ENCODE results near the gene CCDC148. TPM values are rescaled to one million over a fixed set of nuclear protein-coding genes. Genes with fewer than 3 reads are reported as not detected.
A peak's percentile ranks its signal among the peaks of the same experiment; 100 is the strongest.

CCDC148 gene
- total and polyA plus RNA-seq, 2 experiments from 2014 or later: 1.2 to 1.8 TPM

- DNase-seq (ENCODE audit: low spot score): no peak
- Mint-ChIP-seq H3K27me3 (ENCODE audit: insufficient read depth, low read depth, poor library complexity) (no peaks in the 10 kb centered on the region), H3K9me3 (no peaks in the 10 kb centered on the region), H3K27ac (peak overlapping the region; percentile 22; the same call in 1 of the 2 replicates), H3K4me3 (no peak overlapping the region), H3K36me3 (ENCODE audit: low read depth) (no peaks in the 10 kb centered on the region), H3K4me1 (peaks cover 19% of the 10 kb centered on the region)
- Histone ChIP-seq H3K4me1 (ENCODE audit: insufficient read depth) (peaks cover 17% of the 10 kb centered on the region), H3K4me2 (no peak overlapping the region), H3F3A (replicated peaks; ENCODE audit: low read depth) (no peaks in the 10 kb centered on the region), H3K79me2 (replicated peaks; ENCODE audit: insufficient read depth) (no peaks in the 10 kb centered on the region), H4K20me1 (replicated peaks; ENCODE audit: insufficient read depth) (no peaks in the 10 kb centered on the region), H3K27me3 (ENCODE audit: insufficient read depth) (no peaks in the 10 kb centered on the region), H2AFZ (peak overlapping the region; percentile 58; the same call in 1 of the 2 replicates), H3K4me3 (no peak overlapping the region), H3K27ac (ENCODE audit: low read depth) (no peak overlapping the region), H3K36me3 (ENCODE audit: insufficient read depth) (no peaks in the 10 kb centered on the region), H3K9me2 (ENCODE audit: insufficient read depth) (peaks cover 4% of the 10 kb centered on the region; the same call in 1 of the 2 replicates)
- ATAC-seq: no peak
- TF ChIP-seq CREB1 (CRISPR knock-in tag; IDR thresholded peaks at IDR 0.05; ENCODE audit: low read depth) (no peak), POLR2AphosphoS5 (IDR thresholded peaks at IDR 0.05; ENCODE audit: low read depth) (no peak), CTCF (conservative IDR thresholded peaks at IDR 0.05; ENCODE audit: low read depth in 2 of 2) (no peak), ZNF114 (CRISPR knock-in tag; IDR thresholded peaks at IDR 0.05) (no peak)
Observed at GRCh38 chr2:158130832-158131473, 325.6 kb downstream of the CCDC148 start.

- Mint-ChIP-seq H3K36me3 (ENCODE audit: low read depth) (no peaks in the 10 kb centered on the region), H3K27ac (no peak overlapping the region)
- no peaks in the 10 kb centered on the region for H3K79me2 ChIP-seq (replicated peaks; ENCODE audit: insufficient read depth)
- TF ChIP-seq STAT1 (IDR thresholded peaks at IDR 0.05; ENCODE audit: unreplicated experiment) (no peak), REST (IDR thresholded peaks at IDR 0.05; ENCODE audit: unreplicated experiment) (no peak), JUNB (IDR thresholded peaks at IDR 0.05; ENCODE audit: unreplicated experiment) (no peak), ZNF114 (CRISPR knock-in tag; IDR thresholded peaks at IDR 0.05) (no peak), EZH2 (IDR thresholded peaks at IDR 0.05; ENCODE audit: low read depth, unreplicated experiment) (no peak), ZNF331 (CRISPR knock-in tag; IDR thresholded peaks at IDR 0.05; ENCODE audit: low read depth) (no peak), CREB1 (CRISPR knock-in tag; IDR thresholded peaks at IDR 0.05; ENCODE audit: low read depth) (no peak), ETS1 (IDR thresholded peaks at IDR 0.05) (no peak), CTCF (conservative IDR thresholded peaks at IDR 0.05; ENCODE audit: low read depth in 2 of 2) (no peak), POLR2AphosphoS5 (IDR thresholded peaks at IDR 0.05; ENCODE audit: low read depth) (no peak), EZH2phosphoT487 (IDR thresholded peaks at IDR 0.05; ENCODE audit: unreplicated experiment) (no peak)
Observed at GRCh38 chr2:158129037-158129436, 327.5 kb downstream of the CCDC148 start.

More at GRCh38 chr2:158129037-158129436, 327.5 kb downstream of the CCDC148 start:
- Mint-ChIP-seq H3K4me3 (no peak overlapping the region), H3K9me3 (no peaks in the 10 kb centered on the region), H3K4me1 (peaks cover 28% of the 10 kb centered on the region), H3K27me3 (ENCODE audit: insufficient read depth, low read depth, poor library complexity) (no peaks in the 10 kb centered on the region)
- DNase-seq (ENCODE audit: low spot score): no peak
- no peaks in the 10 kb centered on the region for H3K36me3 ChIP-seq (ENCODE audit: insufficient read depth)
- H3K27me3 ChIP-seq (ENCODE audit: insufficient read depth): no peaks in the 10 kb centered on the region
- ATAC-seq: no peak
- H2AFZ ChIP-seq: no peak overlapping the region
- no peaks in the 10 kb centered on the region for H3F3A ChIP-seq (replicated peaks; ENCODE audit: low read depth)
- peaks cover 13% of the 10 kb centered on the region; the same call in 1 of the 2 replicates for H3K9me2 ChIP-seq (ENCODE audit: insufficient read depth)
- no peak overlapping the region for H3K4me2 ChIP-seq
- peaks cover 25% of the 10 kb centered on the region for H3K4me1 ChIP-seq (ENCODE audit: insufficient read depth)
- H4K20me1 ChIP-seq (replicated peaks; ENCODE audit: insufficient read depth): no peaks in the 10 kb centered on the region
- H3K4me3 ChIP-seq: no peak overlapping the region
- no peak overlapping the region for H3K27ac ChIP-seq (ENCODE audit: low read depth)

Data from GM23338 (cell line).